Kidney (tissue), 14 donors: ENCODE data around the gene XRCC5. TPM values are rescaled to one million over a fixed set of nuclear protein-coding genes. Genes with fewer than 3 reads are reported as not detected.
"Not testable (repeated sequence)": the region's sequence is repeated elsewhere in the genome, so short reads cannot be mapped to it uniquely, and the experiment has no call there.

Experiments
- DNase-seq, 5 donors: peaks; one replicate each; pipeline ENCODE4 v3.0.0-alpha.2; 2013 to 2020
- FAIRE-seq: peaks from 2 replicates; lab custom pipeline; 2012; peaks lifted over from hg19 to GRCh38; lab: Jason Lieb, UNC
- H3K27ac ChIP-seq, 2 donors: one replicate each; pipeline ENCODE4 v1.7.0; 2013; ENCODE audit warnings: low read depth in 2 of 2, low read length in 2 of 2, inconsistent platforms in 1 of 2
- H3K27me3 ChIP-seq: one replicate; pipeline ENCODE4 v1.7.1; 2013; ENCODE audit warnings: low read length, inconsistent platforms; ENCODE audit not compliant: control insufficient read depth, insufficient read depth
- H3K36me3 ChIP-seq, 3 donors: one replicate each; pipeline versions ENCODE4 v1.7.0 to v1.7.1; 2013; ENCODE audit warnings: low read length in 3 of 3, control low read depth in 1 of 3, inconsistent platforms in 1 of 3; ENCODE audit not compliant: insufficient read depth in 3 of 3, control insufficient read depth in 2 of 3
- H3K4me1 ChIP-seq, 3 donors: one replicate each; pipeline versions ENCODE4 v1.7.0 to v1.7.1; 2013; ENCODE audit warnings: low read length in 3 of 3, inconsistent platforms in 1 of 3, low read depth in 1 of 3; ENCODE audit not compliant: control insufficient read depth in 2 of 3, insufficient read depth in 2 of 3
- H3K4me3 ChIP-seq, 3 donors: one replicate each; pipeline versions ENCODE4 v1.7.0 to v1.8.1; 2013; ENCODE audit warnings: low read length in 3 of 3, control low read depth in 1 of 3, inconsistent platforms in 1 of 3
- H3K9ac ChIP-seq, 3 donors: one replicate each; pipeline versions ENCODE4 v1.7.0 to v1.7.1; 2013; ENCODE audit warnings: low read length in 3 of 3, control low read depth in 1 of 3, inconsistent platforms in 1 of 3
- H3K9me3 ChIP-seq, 3 donors: one replicate each; pipeline versions ENCODE4 v1.7.0 to v1.7.1; 2013; ENCODE audit warnings: low read length in 3 of 3, control low read depth in 1 of 3, inconsistent platforms in 1 of 3; ENCODE audit not compliant: control insufficient read depth in 2 of 3, insufficient read depth in 1 of 3
- intact Hi-C: fragments of 100-400 bp; cut with DNase I; formaldehyde crosslinking; loops from one replicate; pipeline ENCODE4 v1.11.1; 2022
- polyA plus RNA-seq: library from polyadenylated mRNA; stranded (reverse); fragments of 350-450 nt; fragmentation: Illumina TruSeq; extraction: RNeasy Lipid Tissue Mini Kit (QIAGEN cat#74804); gene quantifications from one replicate; pipeline ENCODE4 v1.2.3, GENCODE V29; 2014; ENCODE audit warnings: low read depth, low replicate concordance; ENCODE audit not compliant: insufficient read depth
- total RNA-seq: library from RNA; stranded (reverse); fragmentation: NEBNext Ultra II Directional; extraction: Animal tissue kit (Norgen Biotek cat#: 25700); gene quantifications from one replicate; pipeline ENCODE4 v1.2.1, GENCODE V29; 2021
- TF ChIP-seq, protein P1 (sequence below): IDR thresholded peaks from 3 replicates; pipeline ENCODE4 v1.5.1; 2012; ENCODE audit warnings: mild to moderate bottlenecking, moderate library complexity, borderline replicate concordance; ENCODE audit not compliant: insufficient read depth; ENCODE audit errors: extremely low read depth
- donor health status: control.
- donor health status: control.
- donor health status: control.
- donor health status: control.
- donor health status: control.
- donor health status: DM: yes; HTN: yes; CAD: no.
- donor health status: Normal renal cell carcinoma (clear cell type).

Gene XRCC5
- total and polyA plus RNA-seq, 2 donors from 2014 or later, result 90.7 to 265 TPM

DNA sequence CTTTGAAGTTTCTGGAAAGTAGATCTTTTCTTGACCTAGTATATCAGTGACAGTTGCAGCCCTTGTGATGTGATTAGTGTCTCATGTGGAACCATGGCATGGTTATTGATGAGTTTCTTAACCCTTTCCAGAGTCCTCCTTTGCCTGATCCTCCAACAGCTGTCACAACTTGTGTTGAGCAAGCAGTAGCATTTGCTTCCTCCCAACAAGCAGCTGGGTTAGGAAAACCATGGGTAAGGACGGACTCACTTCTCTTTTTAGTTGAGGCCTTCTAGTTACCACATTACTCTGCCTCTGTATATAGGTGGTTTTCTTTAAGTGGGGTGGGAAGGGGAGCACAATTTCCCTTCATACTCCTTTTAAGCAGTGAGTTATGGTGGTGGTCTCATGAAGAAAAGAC is 96.3 kb downstream of the XRCC5 start:
- no peak for FAIRE-seq
- H3K36me3 ChIP-seq, result peaks cover 35 to 60% (median 50%) of the 10 kb centered on the region in 3 donors
- no peak overlapping the region for H3K4me3 ChIP-seq
- TF ChIP-seq, protein P1, sequence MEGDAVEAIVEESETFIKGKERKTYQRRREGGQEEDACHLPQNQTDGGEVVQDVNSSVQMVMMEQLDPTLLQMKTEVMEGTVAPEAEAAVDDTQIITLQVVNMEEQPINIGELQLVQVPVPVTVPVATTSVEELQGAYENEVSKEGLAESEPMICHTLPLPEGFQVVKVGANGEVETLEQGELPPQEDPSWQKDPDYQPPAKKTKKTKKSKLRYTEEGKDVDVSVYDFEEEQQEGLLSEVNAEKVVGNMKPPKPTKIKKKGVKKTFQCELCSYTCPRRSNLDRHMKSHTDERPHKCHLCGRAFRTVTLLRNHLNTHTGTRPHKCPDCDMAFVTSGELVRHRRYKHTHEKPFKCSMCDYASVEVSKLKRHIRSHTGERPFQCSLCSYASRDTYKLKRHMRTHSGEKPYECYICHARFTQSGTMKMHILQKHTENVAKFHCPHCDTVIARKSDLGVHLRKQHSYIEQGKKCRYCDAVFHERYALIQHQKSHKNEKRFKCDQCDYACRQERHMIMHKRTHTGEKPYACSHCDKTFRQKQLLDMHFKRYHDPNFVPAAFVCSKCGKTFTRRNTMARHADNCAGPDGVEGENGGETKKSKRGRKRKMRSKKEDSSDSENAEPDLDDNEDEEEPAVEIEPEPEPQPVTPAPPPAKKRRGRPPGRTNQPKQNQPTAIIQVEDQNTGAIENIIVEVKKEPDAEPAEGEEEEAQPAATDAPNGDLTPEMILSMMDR, result no peak
- intact Hi-C loops, result no loop called here
- H3K9ac ChIP-seq, result no peak overlapping the region
- H3K27me3 ChIP-seq, result no peaks in the 10 kb centered on the region
- peaks cover 0 to 3% (median 0%) of the 10 kb centered on the region in 3 donors for H3K4me1 ChIP-seq
- no peaks in the 10 kb centered on the region for H3K9me3 ChIP-seq
- H3K27ac ChIP-seq, result no peak overlapping the region
- no peak for DNase-seq

DNA sequence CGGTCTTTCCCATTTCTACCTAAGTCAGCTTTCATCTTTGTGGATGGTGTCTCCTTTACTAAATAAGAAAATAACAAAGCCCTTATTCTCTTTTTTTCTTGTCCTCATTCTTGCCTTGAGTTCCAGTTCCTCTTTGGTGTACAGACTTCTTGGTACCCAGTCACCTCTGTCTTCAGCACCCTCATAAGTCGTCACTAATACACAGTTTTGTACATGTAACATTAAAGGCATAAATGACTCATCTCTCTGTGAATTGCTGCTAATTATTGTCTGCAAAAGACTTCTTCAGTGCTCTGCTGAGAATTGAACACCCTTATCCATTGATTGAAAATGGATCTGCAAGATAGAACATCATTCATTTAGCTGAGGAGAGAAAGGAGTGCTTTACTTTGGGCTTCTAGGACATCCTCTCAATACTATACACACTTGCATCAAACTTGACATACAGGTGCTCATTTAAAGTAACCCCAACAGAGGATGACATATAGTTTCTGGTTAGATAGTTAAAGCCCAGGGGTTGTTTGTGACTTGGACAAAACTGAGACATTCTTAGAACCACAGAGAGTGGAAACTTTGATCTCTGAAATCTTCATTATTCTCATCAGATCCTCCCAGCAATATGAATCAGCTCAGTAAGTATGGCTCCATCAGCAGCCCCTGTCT is 97.0 kb downstream of the XRCC5 start:
- intact Hi-C loops, result no loop called here
- DNase-seq (no peak), FAIRE-seq (no peak)
- Histone ChIP-seq H3K27ac (no peak overlapping the region), H3K9ac (no peak overlapping the region), H3K4me1 (peaks cover 0 to 3% (median 0%) of the 10 kb centered on the region in 3 donors), H3K36me3 (peaks cover 30 to 53% (median 45%) of the 10 kb centered on the region in 3 donors), H3K27me3 (no peaks in the 10 kb centered on the region), H3K4me3 (no peak overlapping the region), H3K9me3 (no peaks in the 10 kb centered on the region)
- TF ChIP-seq, protein P1, result no peak

DNA sequence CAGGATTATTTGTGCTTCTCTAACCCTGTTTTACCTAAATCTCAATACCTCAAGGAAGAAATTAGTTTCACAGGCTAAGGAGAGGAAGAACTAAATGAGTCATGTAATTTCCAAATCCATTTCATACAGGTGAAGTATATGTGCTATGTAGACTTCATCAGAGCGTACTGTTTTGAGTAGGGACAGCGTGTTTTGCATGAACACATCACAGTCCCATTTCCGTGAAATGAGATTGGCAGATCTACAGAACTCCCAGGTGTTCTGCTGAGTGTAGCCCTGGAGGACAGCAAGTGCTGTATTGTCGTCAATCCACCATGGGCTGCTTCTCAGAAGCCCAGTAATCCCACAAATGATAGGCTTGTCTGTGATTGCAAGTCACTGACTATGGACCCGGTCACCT is 97.7 kb downstream of the XRCC5 start:
- TF ChIP-seq, protein P1, result no peak
- no peak for DNase-seq
- peaks cover 0 to 3% (median 0%) of the 10 kb centered on the region in 3 donors for H3K4me1 ChIP-seq
- FAIRE-seq, result no peak
- no peak overlapping the region for H3K4me3 ChIP-seq
- no peak overlapping the region for H3K27ac ChIP-seq
- intact Hi-C loops, result no loop called here
- no peaks in the 10 kb centered on the region for H3K9me3 ChIP-seq
- no peaks in the 10 kb centered on the region for H3K27me3 ChIP-seq
- H3K36me3 ChIP-seq, result peaks cover 30 to 47% (median 39%) of the 10 kb centered on the region in 3 donors
- no peak overlapping the region for H3K9ac ChIP-seq

DNA sequence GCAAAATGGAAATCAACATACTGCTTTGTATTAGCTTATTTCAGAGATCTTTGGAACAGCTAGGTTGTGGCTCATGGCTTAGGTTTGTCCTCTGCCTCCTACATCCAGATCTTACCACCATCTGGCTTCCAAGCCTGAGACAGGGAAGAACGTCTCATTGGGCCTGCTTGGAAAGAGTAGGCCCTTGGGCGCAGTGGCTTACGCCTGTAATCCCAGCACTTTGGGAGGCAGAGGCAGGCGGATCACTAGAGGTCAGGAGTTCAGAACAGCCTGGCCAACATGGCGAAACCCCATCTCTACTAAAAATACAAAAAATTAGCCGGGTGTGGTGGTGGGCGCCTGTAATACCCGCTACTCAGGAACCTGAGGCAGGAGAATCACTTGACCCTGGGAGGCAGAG is 99.5 kb downstream of the XRCC5 start:
- H3K27me3 ChIP-seq, H3K4me1 ChIP-seq, H3K27ac ChIP-seq, H3K9me3 ChIP-seq, H3K9ac ChIP-seq, FAIRE-seq, H3K4me3 ChIP-seq, DNase-seq, intact Hi-C loops: not testable (repeated sequence)
- peaks cover 28 to 38% (median 38%) of the 10 kb centered on the region in 3 donors for H3K36me3 ChIP-seq
